ENCODE measurements around the gene BLACAT1.

GRCh38 chr1:205477759-205478247 is 22.0 kb upstream of the BLACAT1 start:
- no peak for TF ChIP-seq CBX2 (IDR thresholded peaks at IDR 0.05; ENCODE audit: insufficient read depth, low read length, poor library complexity, severe bottlenecking)
- no peak for TF ChIP-seq ZNF282 (CRISPR knock-in tag; IDR thresholded peaks at IDR 0.05)
- TF ChIP-seq ZNF175 (CRISPR knock-in tag; IDR thresholded peaks at IDR 0.05; ENCODE audit: low read depth) = no peak
- no peak for TF ChIP-seq SETDB1 (IDR thresholded peaks at IDR 0.05; ENCODE audit: low read length)
- no peak for TF ChIP-seq RBBP5 (IDR thresholded peaks at IDR 0.05; ENCODE audit: borderline replicate concordance, insufficient read depth, low read length, poor library complexity, severe bottlenecking)
- no peak for TF ChIP-seq USF2 (CRISPR knock-in tag; IDR thresholded peaks at IDR 0.05)
- TF ChIP-seq NFIC (IDR thresholded peaks at IDR 0.05) = no peak
- TF ChIP-seq CHD2 (IDR thresholded peaks at IDR 0.05; ENCODE audit: low read depth, low read length) = no peak
- TF ChIP-seq POLR2A (conservative IDR thresholded peaks at IDR 0.05) = no peak
- no peak for TF ChIP-seq POLR2AphosphoS5 (IDR thresholded peaks at IDR 0.05; ENCODE audit: control insufficient read depth, insufficient read depth, low read depth, low read length)
- TF ChIP-seq ARHGAP35 (IDR thresholded peaks at IDR 0.05; ENCODE audit: partially characterized antibody) = no peak
